H1 (cell line): ENCODE results near the gene ASAP2. TPM values are rescaled to one million over a fixed set of nuclear protein-coding genes. Genes with fewer than 3 reads are reported as not detected.

ENCODE experiments used
- CTCF ChIA-PET: fragments of 300-600 bp; sonication (Branson Sonifier 250); formaldehyde crosslinking; loops from one replicate; lab custom pipeline; 2021; ENCODE audit not compliant: partially characterized antibody; lab: Charles Lee
- POLR2A ChIA-PET: fragments of 300-600 bp; sonication (Branson Sonifier 250); formaldehyde crosslinking; loops from one replicate; lab custom pipeline; 2021; ENCODE audit warnings: inconsistent platforms; ENCODE audit not compliant: partially characterized antibody; lab: Charles Lee
- DNase-seq, 2 experiments: peaks; one replicate each; pipeline versions ENCODE4 v3.0.0 to v3.0.0-alpha.2; 2010 to 2022; ENCODE audit warnings: low spot score in 2 of 2, low read depth in 1 of 2, mixed read lengths in 1 of 2
- FAIRE-seq: peaks from 2 replicates; lab custom pipeline; 2011; peaks lifted over from hg19 to GRCh38; lab: Jason Lieb, UNC
- H2AFZ ChIP-seq: 2 replicates; pipeline ENCODE4 v1.8.1; 2012; ENCODE audit warnings: low read length, inconsistent platforms
- H2AK5ac ChIP-seq: 2 replicates; pipeline ENCODE4 v1.6.1; 2013; ENCODE audit warnings: low read depth, low read length
- H2BK120ac ChIP-seq: replicated peaks from 2 replicates; pipeline ENCODE3; 2013; ENCODE audit warnings: low read depth, low read length, inconsistent platforms
- H2BK12ac ChIP-seq: 2 replicates; pipeline ENCODE4 v1.6.1; 2013; ENCODE audit warnings: low read depth, low read length
- H2BK15ac ChIP-seq: 2 replicates; pipeline ENCODE4 v1.6.1; 2013; ENCODE audit warnings: low read length
- H2BK20ac ChIP-seq: 2 replicates; pipeline ENCODE4 v1.6.1; 2013; ENCODE audit warnings: low read length
- H2BK5ac ChIP-seq: 2 replicates; pipeline ENCODE4 v1.6.1; 2013; ENCODE audit warnings: low read depth, low read length
- H3K14ac ChIP-seq: 2 replicates; pipeline ENCODE4 v1.6.1; 2013; ENCODE audit warnings: inconsistent platforms; ENCODE audit not compliant: insufficient read length
- H3K18ac ChIP-seq: 2 replicates; pipeline ENCODE4 v1.6.1; 2013; ENCODE audit warnings: low read length; ENCODE audit errors: extremely low read depth
- H3K23ac ChIP-seq: 2 replicates; pipeline ENCODE4 v1.6.1; 2013; ENCODE audit warnings: inconsistent platforms; ENCODE audit not compliant: insufficient read length
- H3K23me2 ChIP-seq: 2 replicates; pipeline ENCODE4 v1.6.1; 2013; ENCODE audit warnings: low read depth, low read length
- H3K27ac ChIP-seq: 2 replicates; pipeline ENCODE4 v1.6.1; 2011; ENCODE audit warnings: low read depth, low read length, inconsistent platforms
- H3K27me3 ChIP-seq, 4 experiments: replicated peaks in 1 of 4; 1 replicate in 1 of 4; 2 replicates in 3 of 4; pipeline versions ENCODE4 v1.6.1 to v1.8.1; 2011 to 2013; ENCODE audit warnings: low read length in 3 of 4, mild to moderate bottlenecking in 3 of 4, inconsistent platforms in 2 of 4, mixed read lengths in 2 of 4, moderate library complexity in 1 of 4; ENCODE audit not compliant: control insufficient read depth in 3 of 4, insufficient read depth in 3 of 4; ENCODE audit errors: extremely low read depth in 1 of 4
- H3K36me3 ChIP-seq, 4 experiments: 2 replicates each; pipeline versions ENCODE4 v1.6.1 to v1.8.1; 2011 to 2013; ENCODE audit warnings: mild to moderate bottlenecking in 4 of 4, low read length in 3 of 4, moderate library complexity in 2 of 4, control low read depth in 1 of 4, inconsistent platforms in 1 of 4; ENCODE audit not compliant: insufficient read depth in 4 of 4, control insufficient read depth in 2 of 4
- H3K4ac ChIP-seq: replicated peaks from 2 replicates; pipeline ENCODE3; 2013; ENCODE audit warnings: low read length, low read depth, mixed read lengths, inconsistent platforms; ENCODE audit not compliant: insufficient read length
- H3K4me1 ChIP-seq, 4 experiments: replicated peaks in 1 of 4; 1 replicate in 1 of 4; 2 replicates in 3 of 4; pipeline versions ENCODE4 v1.6.1 to v1.8.1; 2011 to 2013; ENCODE audit warnings: low read length in 3 of 4, inconsistent platforms in 2 of 4, mixed read lengths in 1 of 4; ENCODE audit not compliant: insufficient read depth in 4 of 4, control insufficient read depth in 3 of 4
- H3K4me2 ChIP-seq, 2 experiments: 2 replicates each; pipeline versions ENCODE4 v1.6.1 to v1.8.1; 2011 to 2013; ENCODE audit warnings: low read depth in 2 of 2, low read length in 2 of 2, control low read depth in 1 of 2, inconsistent platforms in 1 of 2, mild to moderate bottlenecking in 1 of 2; ENCODE audit not compliant: insufficient read depth in 1 of 2
- H3K4me3 ChIP-seq, 4 experiments: fragments of 200-600, 300-600 bp in 1 of 4; sonication (generic), shearing (Covaris generic), sonication (Bioruptor Twin) in 1 of 4; 2 replicates each; pipeline versions ENCODE4 v1.5.1 to v1.8.1; 2011 to 2016; ENCODE audit warnings: low read length in 4 of 4, low read depth in 3 of 4, control low read depth in 2 of 4, inconsistent platforms in 2 of 4, mild to moderate bottlenecking in 2 of 4, mixed read lengths in 1 of 4, moderate library complexity in 1 of 4; ENCODE audit not compliant: insufficient read depth in 2 of 4; ENCODE audit errors: extremely low read depth in 1 of 4
- H3K56ac ChIP-seq: replicated peaks from 2 replicates; pipeline ENCODE3; 2013; ENCODE audit warnings: low read depth, mild to moderate bottlenecking, mixed read lengths, low read length, inconsistent platforms; ENCODE audit not compliant: insufficient read length
- H3K79me1 ChIP-seq: 2 replicates; pipeline ENCODE4 v1.6.1; 2013; ENCODE audit warnings: low read depth, low read length, control low read depth
- H3K79me2 ChIP-seq, 2 experiments: 2 replicates each; pipeline versions ENCODE4 v1.6.1 to v1.8.1; 2012 to 2013; ENCODE audit warnings: low read length in 2 of 2, mild to moderate bottlenecking in 2 of 2, inconsistent platforms in 1 of 2; ENCODE audit not compliant: insufficient read depth in 2 of 2, control insufficient read depth in 1 of 2
- H3K9ac ChIP-seq, 4 experiments: replicated peaks in 1 of 4; 1 replicate in 1 of 4; 2 replicates in 3 of 4; pipeline versions ENCODE4 v1.6.1 to v1.8.1; 2011 to 2013; ENCODE audit warnings: low read depth in 3 of 4, low read length in 3 of 4, control low read depth in 2 of 4, mild to moderate bottlenecking in 2 of 4, moderate library complexity in 2 of 4, inconsistent platforms in 1 of 4; ENCODE audit errors: extremely low read depth in 1 of 4
- H3K9me3 ChIP-seq, 2 experiments: 2 replicates each; pipeline versions ENCODE4 v1.6.1 to v1.8.1; 2012 to 2013; ENCODE audit warnings: mild to moderate bottlenecking in 2 of 2, moderate library complexity in 2 of 2, control low read depth in 1 of 2, inconsistent platforms in 1 of 2, low read depth in 1 of 2, low read length in 1 of 2, mixed read lengths in 1 of 2; ENCODE audit not compliant: insufficient read depth in 2 of 2
- H4K20me1 ChIP-seq, 2 experiments: replicated peaks in 1 of 2; 2 replicates each; pipeline versions ENCODE3 to v1.8.1; 2011 to 2013; ENCODE audit warnings: inconsistent platforms in 2 of 2, low read length in 2 of 2, mild to moderate bottlenecking in 1 of 2; ENCODE audit not compliant: insufficient read depth in 2 of 2, control insufficient read depth in 1 of 2
- H4K5ac ChIP-seq: 2 replicates; pipeline ENCODE4 v1.6.1; 2013; ENCODE audit warnings: low read length, low read depth, mixed read lengths, inconsistent platforms; ENCODE audit not compliant: insufficient read length
- H4K8ac ChIP-seq: 2 replicates; pipeline ENCODE4 v1.8.0; 2013; ENCODE audit warnings: mild to moderate bottlenecking, moderate library complexity, low read length, inconsistent platforms; ENCODE audit not compliant: insufficient read depth; ENCODE audit errors: extremely low read depth
- H4K91ac ChIP-seq: replicated peaks from 2 replicates; pipeline ENCODE3; 2013; ENCODE audit warnings: low read length, mixed read lengths, inconsistent platforms; ENCODE audit not compliant: insufficient read length
- POLR2AphosphoS5 ChIP-seq: IDR thresholded peaks from 2 replicates; pipeline ENCODE4 v1.6.1; 2011; ENCODE audit warnings: low read depth, low read length
- WGBS, 2 experiments: shearing (Covaris generic) in 1 of 2; methylation state at CpG; one replicate each; pipeline versions ENCODE4 v1.1.6 to v1.1.7; 2013 to 2015; ENCODE audit warnings: low lambda C conversion rate in 2 of 2, mixed read lengths in 2 of 2, inconsistent platforms in 1 of 2, low coverage in 1 of 2, missing lambda C conversion rate in 1 of 2; ENCODE audit not compliant: insufficient replicate concordance in 2 of 2, insufficient coverage in 1 of 2, insufficient read length in 1 of 2; ENCODE audit errors: extremely low coverage in 1 of 2, missing lambda C conversion rate in 1 of 2; 5-methylcytosine and 5-hydroxymethylcytosine counted together
- polyA plus RNA-seq, 7 experiments: library from polyadenylated mRNA; depleted of rRNA in 3 of 7; stranded (reverse) in 5 of 7; unstranded in 2 of 7; fragments of >200 nt in 5 of 7; fragments of 200-250 nt in 2 of 7; gene quantifications; 1 replicate in 5 of 7; 2 replicates in 1 of 7; 4 replicates in 1 of 7; pipeline versions ENCODE4 v1.2.1 to v1.2.3, GENCODE V29; 2011 to 2013; ENCODE audit warnings: missing spikeins in 2 of 7, mixed read lengths in 2 of 7
- total RNA-seq: library from RNA; stranded (reverse); fragmentation: NEBNext Ultra II Directional; extraction: Animal tissue kit (Norgen Biotek cat#: 25700); gene quantifications from 2 replicates; pipeline ENCODE4 v1.2.1, GENCODE V29; 2021

ASAP2 gene
- total and polyA plus RNA-seq, 2 of the 8 experiments (the other 6 are each of a cell fraction or from before 2014, with no cell fraction given): 10.2 to 18.7 TPM

- DNase-seq (no peak), FAIRE-seq (no peak)
- Histone ChIP-seq H4K20me1 (peaks cover 0 to 8% of the 10 kb centered on the region in 2 experiments), H2BK12ac (no peak overlapping the region), H4K5ac (no peak overlapping the region), H3K4me3 (no peak overlapping the region), H3K9ac (no peak overlapping the region), H2BK20ac (no peak overlapping the region), H3K56ac (no peak overlapping the region), H3K9me3 (no peaks in the 10 kb centered on the region), H3K79me2 (no peaks in the 10 kb centered on the region; a peak in 1 of 4 replicates), H2AFZ (no peak overlapping the region), H2BK15ac (no peak overlapping the region), H3K23ac (no peak overlapping the region), H3K27me3 (no peaks in the 10 kb centered on the region), H3K18ac (no peak overlapping the region), H3K4ac (no peak overlapping the region), H3K79me1 (peaks cover 4% of the 10 kb centered on the region; the same call in 1 of the 2 replicates), H4K91ac (no peak overlapping the region), H3K4me1 (peaks cover 0 to 2% (median 0%) of the 10 kb centered on the region in 4 experiments; a peak in 1 of 7 replicates), H2BK5ac (no peak overlapping the region), H2BK120ac (no peak overlapping the region), H2AK5ac (no peak overlapping the region), H3K27ac (no peak overlapping the region), H3K23me2 (peaks cover 12% of the 10 kb centered on the region; the same call in 1 of the 2 replicates), H3K36me3 (no peaks in the 10 kb centered on the region; a peak in 1 of 8 replicates), H4K8ac (no peak overlapping the region), H3K14ac (no peak overlapping the region), H3K4me2 (no peak overlapping the region)
- TF ChIP-seq POLR2AphosphoS5: no peak
- CTCF ChIA-PET: interaction anchor here (1.2 to 1.7 kb wide), 2 partner anchors 177 to 180 kb away, joined by 4 to 5 read pairs; no protein-coding TSS in a partner anchor
- POLR2A ChIA-PET: interaction anchor here (0.8 kb wide), 1 partner anchor 9 kb away, joined by 3 read pairs; no protein-coding TSS in a partner anchor
- 87% methylated on average over 29 of the region's 29 CpGs; no CpG with 5 or more reads in 1 of the 2 experiments for WGBS, 2 experiments
Observed at GRCh38 chr2:9318461-9319337, 112.1 kb downstream of the ASAP2 start.
